ENCODE data around the gene CDKAL1. TPM values are rescaled to one million over a fixed set of nuclear protein-coding genes. Genes with fewer than 3 reads are reported as not detected.
"Not testable (repeated sequence)": the region's sequence is repeated elsewhere in the genome, so short reads cannot be mapped to it uniquely, and the experiment has no call there.

CDKAL1 gene
- total and polyA plus RNA-seq, 8 donors = 3.4 to 36.7 (median 10.4) TPM

DNA sequence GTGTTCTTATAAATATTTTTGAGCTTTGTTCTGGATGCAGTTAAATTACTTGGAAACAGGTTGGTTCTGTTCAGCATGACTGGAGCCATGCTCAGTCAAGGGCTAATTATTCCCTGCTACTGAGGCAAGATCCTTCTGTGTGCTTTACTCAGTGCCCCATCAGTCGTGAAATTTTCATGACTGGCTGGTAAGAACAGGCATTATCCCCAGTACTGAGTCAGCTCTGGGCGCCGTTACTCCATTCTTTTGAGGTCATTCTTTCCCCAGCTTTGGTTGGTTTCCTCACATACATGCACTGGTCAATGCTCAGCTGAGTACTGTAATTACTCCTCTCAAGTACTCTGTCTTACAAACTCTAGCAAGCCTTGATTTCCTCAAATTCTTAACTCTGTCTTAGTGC is 71.3 kb downstream of the CDKAL1 start:
- no peak for TF ChIP-seq POLR2A (IDR thresholded peaks at IDR 0.05)
- no peak for TF ChIP-seq EP300 (IDR thresholded peaks at IDR 0.05)
- TF ChIP-seq, protein P1, sequence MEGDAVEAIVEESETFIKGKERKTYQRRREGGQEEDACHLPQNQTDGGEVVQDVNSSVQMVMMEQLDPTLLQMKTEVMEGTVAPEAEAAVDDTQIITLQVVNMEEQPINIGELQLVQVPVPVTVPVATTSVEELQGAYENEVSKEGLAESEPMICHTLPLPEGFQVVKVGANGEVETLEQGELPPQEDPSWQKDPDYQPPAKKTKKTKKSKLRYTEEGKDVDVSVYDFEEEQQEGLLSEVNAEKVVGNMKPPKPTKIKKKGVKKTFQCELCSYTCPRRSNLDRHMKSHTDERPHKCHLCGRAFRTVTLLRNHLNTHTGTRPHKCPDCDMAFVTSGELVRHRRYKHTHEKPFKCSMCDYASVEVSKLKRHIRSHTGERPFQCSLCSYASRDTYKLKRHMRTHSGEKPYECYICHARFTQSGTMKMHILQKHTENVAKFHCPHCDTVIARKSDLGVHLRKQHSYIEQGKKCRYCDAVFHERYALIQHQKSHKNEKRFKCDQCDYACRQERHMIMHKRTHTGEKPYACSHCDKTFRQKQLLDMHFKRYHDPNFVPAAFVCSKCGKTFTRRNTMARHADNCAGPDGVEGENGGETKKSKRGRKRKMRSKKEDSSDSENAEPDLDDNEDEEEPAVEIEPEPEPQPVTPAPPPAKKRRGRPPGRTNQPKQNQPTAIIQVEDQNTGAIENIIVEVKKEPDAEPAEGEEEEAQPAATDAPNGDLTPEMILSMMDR (IDR thresholded peaks at IDR 0.05) = no peak
- no peak for TF ChIP-seq POLR2AphosphoS5 (IDR thresholded peaks at IDR 0.05)
- Histone ChIP-seq H3K9me3 (peaks cover 0 to 3% (median 0%) of the 10 kb centered on the region in 4 donors), H3K4me3 (no peak overlapping the region), H3K27ac (no peak overlapping the region), H3K27me3 (no peaks in the 10 kb centered on the region), H3K36me3 (no peaks in the 10 kb centered on the region), H3K4me1 (peaks cover 0 to 15% (median 2%) of the 10 kb centered on the region in 4 donors)
- WGBS, 5 donors = 71 to 95% (median 90%) methylated on average over 3 of the region's 3 CpGs
- intact Hi-C loops (cut with DNase I; ENCODE audit: low total_unique reads) = no loop called here
- DNase-seq = peak in 1 of 2 donors; percentile 10

DNA sequence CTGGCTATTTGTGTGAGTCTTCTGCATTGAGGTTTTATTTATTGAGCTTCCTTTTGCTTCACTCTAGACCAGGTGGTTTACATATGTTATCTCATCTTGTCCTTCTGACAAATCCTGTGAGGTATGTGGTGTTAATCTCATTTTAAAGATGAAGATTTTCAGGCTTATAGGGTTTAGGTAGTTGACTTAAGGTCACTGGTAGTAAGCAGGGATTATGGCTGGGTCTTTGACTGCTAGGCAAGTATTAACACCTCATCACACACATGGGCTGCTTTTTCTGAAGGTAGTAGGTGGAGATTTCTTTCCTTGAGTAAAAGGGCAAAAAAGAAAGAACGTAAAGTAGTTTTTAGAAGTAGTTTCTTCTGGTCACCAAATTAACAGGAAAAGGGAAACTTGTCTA is 72.6 kb downstream of the CDKAL1 start:
- no peak for DNase-seq
- no peaks in the 10 kb centered on the region for H3K27me3 ChIP-seq
- H3K4me1 ChIP-seq = peaks cover 0 to 15% (median 2%) of the 10 kb centered on the region in 4 donors
- no peak overlapping the region for H3K27ac ChIP-seq
- peaks cover 0 to 3% (median 0%) of the 10 kb centered on the region in 4 donors for H3K9me3 ChIP-seq
- intact Hi-C loops (cut with DNase I; ENCODE audit: low total_unique reads) = no loop called here
- WGBS, 5 donors = 85 to 97% (median 96%) methylated on average over 1 of the region's 1 CpG
- no peak overlapping the region for H3K4me3 ChIP-seq
- TF ChIP-seq EP300 (IDR thresholded peaks at IDR 0.05) (no peak), POLR2A (IDR thresholded peaks at IDR 0.05) (no peak), POLR2AphosphoS5 (IDR thresholded peaks at IDR 0.05) (no peak)
- TF ChIP-seq, protein P1 (IDR thresholded peaks at IDR 0.05) = no peak
- H3K36me3 ChIP-seq = no peaks in the 10 kb centered on the region

- Histone ChIP-seq H3K4me3 (no peak overlapping the region), H3K27ac (no peak overlapping the region), H3K9me3 (peaks cover 0 to 3% (median 0%) of the 10 kb centered on the region in 4 donors), H3K36me3 (no peaks in the 10 kb centered on the region), H3K27me3 (no peaks in the 10 kb centered on the region), H3K4me1 (peaks cover 0 to 15% (median 2%) of the 10 kb centered on the region in 4 donors)
- TF ChIP-seq, protein P1 (IDR thresholded peaks at IDR 0.05) = no peak
- TF ChIP-seq POLR2A (IDR thresholded peaks at IDR 0.05) (no peak), EP300 (IDR thresholded peaks at IDR 0.05) (no peak), POLR2AphosphoS5 (IDR thresholded peaks at IDR 0.05) (no peak)
- WGBS, 5 donors = 89 to 98% (median 97%) methylated on average over 4 of the region's 4 CpGs
- intact Hi-C loops (cut with DNase I; ENCODE audit: low total_unique reads) = no loop called here
- DNase-seq = no peak
Observed at GRCh38 chr6:20608356-20608755, 74.1 kb downstream of the CDKAL1 start.

- intact Hi-C loops (cut with DNase I; ENCODE audit: low total_unique reads) = no loop called here
- Histone ChIP-seq H3K9me3 (peaks cover 0 to 3% (median 0%) of the 10 kb centered on the region in 4 donors), H3K4me3 (no peak overlapping the region), H3K36me3 (no peaks in the 10 kb centered on the region), H3K27me3 (no peaks in the 10 kb centered on the region), H3K4me1 (peaks cover 0 to 15% (median 2%) of the 10 kb centered on the region in 4 donors), H3K27ac (no peak overlapping the region)
- no peak for DNase-seq
- 43 to 60% (median 58%) methylated on average over 2 of the region's 2 CpGs for whole genome bisulfite sequencing, 5 donors
- TF ChIP-seq POLR2AphosphoS5 (IDR thresholded peaks at IDR 0.05) = no peak
- TF ChIP-seq POLR2A (IDR thresholded peaks at IDR 0.05) = no peak
- TF ChIP-seq, protein P1 (IDR thresholded peaks at IDR 0.05) = no peak
- TF ChIP-seq EP300 (IDR thresholded peaks at IDR 0.05) = no peak
Observed at GRCh38 chr6:20608905-20609304, 74.6 kb downstream of the CDKAL1 start.

DNA sequence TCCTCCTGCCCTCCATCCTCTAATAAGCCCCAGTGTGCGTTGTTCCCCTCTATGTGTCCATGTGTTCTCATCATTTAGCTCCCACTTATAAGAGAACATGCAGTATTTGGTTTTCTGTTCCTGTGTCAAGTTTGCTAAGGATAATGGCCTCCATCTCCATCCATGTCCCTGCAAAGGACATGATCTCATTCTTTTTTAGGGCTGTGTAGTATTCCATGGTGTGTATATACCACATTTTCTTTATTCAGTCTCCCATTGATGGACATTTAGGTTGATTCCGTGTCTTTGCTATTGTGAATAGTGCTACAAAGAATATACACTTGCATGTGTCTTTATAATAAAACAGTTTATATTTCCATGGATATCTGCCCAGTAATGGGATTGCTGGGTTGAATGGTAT is 75.7 kb downstream of the CDKAL1 start:
- H3K27ac ChIP-seq; DNase-seq; intact Hi-C loops (cut with DNase I; ENCODE audit: low total_unique reads); H3K4me3 ChIP-seq; H3K9me3 ChIP-seq; H3K27me3 ChIP-seq; H3K36me3 ChIP-seq: not testable (repeated sequence)
- WGBS, 5 donors = 96 to 98% (median 96%) methylated on average over 2 of the region's 2 CpGs
- peaks cover 0 to 15% (median 2%) of the 10 kb centered on the region in 4 donors for H3K4me1 ChIP-seq
